OCI-LY7 (cell line): ENCODE results near the gene DDX50.

Experiments
- CTCF ChIP-seq: fragments of 200-600 bp; sonication (generic); conservative IDR thresholded peaks from 2 replicates; pipeline ENCODE4 v1.5.1; 2014; ENCODE audit warnings: mild to moderate bottlenecking, antibody characterized with exemption, low read length, moderate library complexity, mixed read lengths
- EZH2phosphoT487 ChIP-seq: fragments of 200-600 bp; sonication (generic); IDR thresholded peaks from 2 replicates; pipeline ENCODE4 v1.6.1; 2018; ENCODE audit warnings: low read depth, borderline replicate concordance, mild to moderate bottlenecking, mixed run types, antibody characterized with exemption, low read length, moderate library complexity, mixed read lengths

GRCh38 chr10:68901105-68901927 is at the start of gene DDX50:
- TF ChIP-seq CTCF = no peak
- no peak for TF ChIP-seq EZH2phosphoT487
